ENCODE measurements around the gene LGALS9.
"Not testable (repeated sequence)": the region's sequence is repeated elsewhere in the genome, so short reads cannot be mapped to it uniquely, and the experiment has no call there.

Gene LGALS9

DNA sequence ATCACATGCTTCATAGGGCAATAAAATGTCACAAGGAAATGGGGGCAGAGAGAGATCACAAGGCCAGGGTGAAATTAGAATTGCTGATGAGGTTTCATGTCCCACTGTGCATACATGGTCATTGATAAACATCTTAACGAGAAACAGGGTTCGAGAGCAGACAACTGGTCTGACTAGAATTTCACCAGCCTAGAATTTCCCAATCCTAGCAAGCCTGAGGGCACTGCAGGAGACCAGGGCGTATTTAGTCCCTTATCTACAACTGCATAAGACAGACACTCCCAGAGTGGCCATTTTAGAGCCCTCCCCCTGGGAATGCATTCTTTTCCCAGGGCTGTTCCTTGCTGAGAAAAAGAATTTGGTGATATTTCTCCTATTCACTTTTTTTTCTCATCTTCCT, 55.3 kb downstream of the LGALS9 start:
- DNase-seq (ENCODE audit: low spot score), result not testable (repeated sequence)

DNA sequence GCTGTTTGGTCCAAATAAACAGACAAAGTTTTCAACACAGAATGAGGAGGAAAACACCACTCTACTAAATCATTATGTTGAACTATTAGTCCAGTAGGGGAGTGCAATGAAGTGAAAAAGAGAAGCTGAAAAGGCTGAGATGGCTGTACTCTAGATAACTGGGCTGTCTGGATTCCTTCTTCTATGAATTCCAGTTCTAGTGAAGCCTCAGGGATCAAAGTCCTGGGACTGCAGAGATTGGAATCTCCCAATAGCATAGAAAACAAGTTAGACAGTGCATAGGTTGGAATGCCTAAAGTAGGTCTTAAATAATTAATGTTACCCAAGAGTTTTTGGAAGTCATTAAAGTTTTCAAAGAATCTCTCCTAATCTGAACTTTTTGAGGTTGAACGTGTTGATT, 59.9 kb downstream of the LGALS9 start:
- no peak for DNase-seq (ENCODE audit: low spot score)

DNA sequence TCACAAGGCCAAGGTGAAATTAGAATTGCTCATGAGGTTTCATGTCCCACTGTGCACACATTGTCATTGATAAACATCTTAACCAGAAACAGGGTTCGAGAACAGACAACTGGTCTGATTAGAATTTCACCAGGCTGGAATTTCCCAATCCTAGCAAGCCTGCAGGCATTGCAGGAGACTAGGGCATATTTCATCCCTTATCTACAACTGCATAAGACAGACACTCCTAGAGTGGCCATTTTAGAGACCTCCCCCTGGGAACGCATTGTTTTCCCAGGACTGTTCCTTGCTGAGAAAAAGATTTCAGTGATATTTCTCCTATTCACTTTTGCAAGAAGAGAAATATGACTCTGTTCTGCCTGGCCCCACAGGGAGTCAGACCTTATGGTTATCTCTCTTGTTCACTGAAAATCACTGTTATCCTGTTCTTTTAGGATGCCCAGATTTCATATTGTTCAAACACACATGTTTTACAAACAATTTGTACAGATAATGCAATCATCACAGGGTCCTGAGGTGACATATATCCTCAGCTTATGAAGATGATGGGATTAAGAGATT, 64.3 kb downstream of the LGALS9 start:
- not testable (repeated sequence) for DNase-seq (ENCODE audit: low spot score)
